ENCODE measurements around the gene CUBN. TPM values are rescaled to one million over a fixed set of nuclear protein-coding genes. Genes with fewer than 3 reads are reported as not detected.

CUBN gene
- total RNA-seq, 4 donors from 2014 or later: 13.4 to 31.0 (median 19.7) TPM

DNA sequence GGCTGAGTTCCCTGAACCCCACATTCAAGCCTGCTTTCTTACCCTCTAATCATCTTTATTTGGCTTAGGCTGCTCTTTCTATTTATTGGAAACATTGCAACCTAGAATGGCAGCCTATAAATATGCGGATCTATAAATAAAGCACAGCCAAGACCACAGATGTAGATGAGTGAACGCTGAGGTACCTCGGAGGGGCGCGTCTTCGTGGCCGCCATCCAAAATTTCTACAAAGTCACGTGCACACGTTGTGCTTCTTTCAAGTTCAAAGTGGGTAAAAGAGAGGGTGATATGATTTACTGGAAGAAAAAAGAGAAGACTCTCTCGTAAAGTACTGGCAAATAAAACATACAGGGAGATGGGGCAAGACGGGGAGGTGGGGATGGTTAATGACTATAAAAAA is 179.8 kb downstream of the CUBN start:
- TF ChIP-seq POLR2A (IDR thresholded peaks at IDR 0.05): no peak
- TF ChIP-seq, protein P1, sequence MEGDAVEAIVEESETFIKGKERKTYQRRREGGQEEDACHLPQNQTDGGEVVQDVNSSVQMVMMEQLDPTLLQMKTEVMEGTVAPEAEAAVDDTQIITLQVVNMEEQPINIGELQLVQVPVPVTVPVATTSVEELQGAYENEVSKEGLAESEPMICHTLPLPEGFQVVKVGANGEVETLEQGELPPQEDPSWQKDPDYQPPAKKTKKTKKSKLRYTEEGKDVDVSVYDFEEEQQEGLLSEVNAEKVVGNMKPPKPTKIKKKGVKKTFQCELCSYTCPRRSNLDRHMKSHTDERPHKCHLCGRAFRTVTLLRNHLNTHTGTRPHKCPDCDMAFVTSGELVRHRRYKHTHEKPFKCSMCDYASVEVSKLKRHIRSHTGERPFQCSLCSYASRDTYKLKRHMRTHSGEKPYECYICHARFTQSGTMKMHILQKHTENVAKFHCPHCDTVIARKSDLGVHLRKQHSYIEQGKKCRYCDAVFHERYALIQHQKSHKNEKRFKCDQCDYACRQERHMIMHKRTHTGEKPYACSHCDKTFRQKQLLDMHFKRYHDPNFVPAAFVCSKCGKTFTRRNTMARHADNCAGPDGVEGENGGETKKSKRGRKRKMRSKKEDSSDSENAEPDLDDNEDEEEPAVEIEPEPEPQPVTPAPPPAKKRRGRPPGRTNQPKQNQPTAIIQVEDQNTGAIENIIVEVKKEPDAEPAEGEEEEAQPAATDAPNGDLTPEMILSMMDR (IDR thresholded peaks at IDR 0.05): no peak
- 21 to 31% methylated on average over 11 of the region's 11 CpGs for WGBS, 2 donors
- peak; percentile 74 to 77 for DNase-seq
- no peak overlapping the region for H3K4me3 ChIP-seq (replicated peaks in 1 of 3)
- intact Hi-C loops (cut with DNase I): no loop called here
- H3K36me3 ChIP-seq: no peaks in the 10 kb centered on the region
- no peaks in the 10 kb centered on the region for H3K9me3 ChIP-seq
- H3K27ac ChIP-seq: peak overlapping the region; percentile 47 to 64 (median 52)
- no peaks in the 10 kb centered on the region for H3K27me3 ChIP-seq
- H3K4me1 ChIP-seq: peaks cover 29 to 47% of the 10 kb centered on the region in 2 donors

DNA sequence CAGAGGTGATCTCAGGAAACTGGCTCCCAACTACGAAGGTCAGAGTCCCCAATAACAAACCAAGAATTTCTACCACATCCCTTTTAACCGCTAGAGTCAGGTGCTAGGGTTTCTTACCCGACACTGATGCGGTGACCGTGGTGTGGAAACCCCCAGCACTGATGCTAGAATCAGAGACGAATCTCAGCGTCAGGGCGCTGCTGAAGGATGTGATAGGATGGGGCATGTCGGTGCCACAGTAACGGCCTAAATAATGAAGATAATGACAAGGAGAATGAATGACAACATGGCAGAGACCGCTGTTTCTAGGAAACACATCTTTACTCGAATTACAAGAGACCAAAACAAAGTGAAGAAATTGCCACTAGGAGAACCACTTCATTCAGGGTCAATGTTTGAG is 181.2 kb downstream of the CUBN start:
- H3K9me3 ChIP-seq: no peaks in the 10 kb centered on the region
- H3K27me3 ChIP-seq: no peaks in the 10 kb centered on the region
- H3K4me1 ChIP-seq: peaks cover 29 to 47% of the 10 kb centered on the region in 2 donors
- WGBS, 2 donors: 96% methylated on average over 12 of the region's 12 CpGs
- TF ChIP-seq, protein P1 (IDR thresholded peaks at IDR 0.05): no peak
- no peak for TF ChIP-seq POLR2A (IDR thresholded peaks at IDR 0.05)
- no peaks in the 10 kb centered on the region for H3K36me3 ChIP-seq
- intact Hi-C loops (cut with DNase I): no loop called here
- no peak for DNase-seq
- H3K27ac ChIP-seq: peak overlapping the region in 1 of 3 donors; percentile 1
- no peak overlapping the region for H3K4me3 ChIP-seq (replicated peaks in 1 of 3)

DNA sequence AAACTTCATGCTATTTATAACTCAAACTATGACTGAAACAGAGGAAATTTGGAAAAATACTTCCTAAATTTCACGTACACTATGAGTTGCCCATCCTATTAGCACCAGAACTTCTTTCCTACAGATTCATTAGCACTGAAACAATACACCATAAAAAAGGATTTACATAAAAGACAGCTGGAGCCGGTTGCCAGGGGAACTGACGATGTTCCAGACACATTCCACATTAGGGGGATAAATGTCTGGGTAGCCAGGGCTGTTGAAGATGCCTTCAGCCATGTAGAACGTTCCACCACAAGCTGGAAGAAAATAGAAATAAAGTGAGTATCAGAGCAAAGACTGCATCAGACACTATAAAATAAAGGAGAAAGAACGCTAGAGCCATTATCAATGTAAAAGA is 182.5 kb downstream of the CUBN start:
- H3K9me3 ChIP-seq: no peaks in the 10 kb centered on the region
- H3K4me1 ChIP-seq: peaks cover 20 to 38% of the 10 kb centered on the region in 2 donors
- no peak overlapping the region for H3K4me3 ChIP-seq (replicated peaks in 1 of 3)
- intact Hi-C loops (cut with DNase I): no loop called here
- no peak for TF ChIP-seq POLR2A (IDR thresholded peaks at IDR 0.05)
- TF ChIP-seq, protein P1 (IDR thresholded peaks at IDR 0.05): no peak
- H3K27ac ChIP-seq: no peak overlapping the region
- H3K36me3 ChIP-seq: no peaks in the 10 kb centered on the region
- no peak for DNase-seq
- 92 to 95% methylated on average over 5 of the region's 5 CpGs for WGBS, 2 donors
- no peaks in the 10 kb centered on the region for H3K27me3 ChIP-seq

DNA sequence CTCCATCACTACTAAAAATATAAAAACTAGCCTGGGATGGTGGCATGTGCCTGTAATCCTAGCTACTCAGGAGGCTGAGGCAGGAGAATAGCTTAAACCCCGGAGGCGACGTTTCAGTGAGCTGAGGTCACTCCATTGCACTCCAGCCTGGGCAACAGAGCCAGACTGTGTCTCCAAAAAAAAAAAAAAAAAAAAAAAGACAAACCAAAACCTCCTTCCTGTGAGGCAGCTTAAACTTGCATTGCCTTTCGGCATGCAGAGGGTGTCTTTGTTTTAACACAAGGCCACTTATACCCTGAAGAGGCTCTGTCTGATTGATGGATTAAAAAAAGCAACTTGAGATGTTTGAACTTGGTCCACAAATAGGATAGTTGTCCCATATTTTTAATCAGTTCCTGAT is 184.0 kb downstream of the CUBN start:
- DNase-seq: peak; percentile 39 to 41
- Histone ChIP-seq H3K27me3 (no peaks in the 10 kb centered on the region), H3K9me3 (no peaks in the 10 kb centered on the region), H3K4me3 (replicated peaks in 1 of 3) (no peak overlapping the region), H3K27ac (peak overlapping the region; percentile 22 to 65 (median 62)), H3K4me1 (peaks cover 17 to 24% of the 10 kb centered on the region in 2 donors), H3K36me3 (no peaks in the 10 kb centered on the region)
- intact Hi-C loops (cut with DNase I): no loop called here
- TF ChIP-seq, protein P1 (IDR thresholded peaks at IDR 0.05): no peak
- TF ChIP-seq POLR2A (IDR thresholded peaks at IDR 0.05): no peak
- 28 to 31% methylated on average over 4 of the region's 4 CpGs for WGBS, 2 donors

DNA sequence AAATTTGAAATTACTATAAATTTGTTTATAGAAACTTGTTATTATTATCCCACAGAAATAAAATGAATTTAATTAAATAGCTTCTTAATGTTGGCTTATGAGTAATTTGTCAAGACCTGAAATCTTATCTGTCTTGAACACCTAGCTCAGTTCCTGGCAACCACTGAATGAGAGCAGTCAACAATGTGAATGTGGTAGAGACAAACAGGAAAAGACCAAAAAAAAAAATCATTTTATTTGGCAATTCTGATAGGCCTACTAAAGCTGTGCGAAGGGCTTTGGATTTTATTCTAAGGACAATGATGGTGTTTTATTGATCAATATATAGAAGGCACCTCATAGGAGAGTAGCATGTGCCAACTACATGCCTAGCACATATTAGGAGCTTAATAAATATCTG is 184.6 kb downstream of the CUBN start:
- Histone ChIP-seq H3K27me3 (no peaks in the 10 kb centered on the region), H3K27ac (peak overlapping the region; percentile 22 to 65 (median 62)), H3K9me3 (no peaks in the 10 kb centered on the region), H3K4me1 (peaks cover 13 to 18% of the 10 kb centered on the region in 2 donors), H3K4me3 (replicated peaks in 1 of 3) (no peak overlapping the region), H3K36me3 (no peaks in the 10 kb centered on the region)
- TF ChIP-seq POLR2A (IDR thresholded peaks at IDR 0.05): no peak
- TF ChIP-seq, protein P1 (IDR thresholded peaks at IDR 0.05): no peak
- 86 to 87% methylated on average over 1 of the region's 1 CpG for WGBS, 2 donors
- intact Hi-C loops (cut with DNase I): no loop called here
- no peak for DNase-seq
